ENCODE results near the gene PTPRR.

DNA sequence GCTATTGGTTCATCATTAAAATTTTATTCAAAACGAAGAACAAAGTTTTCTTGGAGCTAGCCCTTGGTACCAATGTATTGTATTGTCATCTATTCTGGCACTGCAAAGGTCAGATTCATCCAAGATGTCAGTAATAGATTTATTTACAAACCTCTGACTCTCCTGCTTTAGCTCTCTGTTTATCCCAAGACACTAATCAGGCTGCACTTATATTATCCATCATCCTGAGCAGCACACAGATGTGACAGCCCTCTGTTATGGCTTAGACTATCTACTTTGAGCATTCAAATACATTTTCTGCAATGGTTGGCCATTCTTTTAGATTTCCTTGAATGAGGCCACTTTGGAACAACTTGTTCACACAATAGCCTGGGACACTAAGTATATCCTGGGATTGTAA lies 5.0 kb upstream of the PTPRR start:
- TF ChIP-seq, protein P1, sequence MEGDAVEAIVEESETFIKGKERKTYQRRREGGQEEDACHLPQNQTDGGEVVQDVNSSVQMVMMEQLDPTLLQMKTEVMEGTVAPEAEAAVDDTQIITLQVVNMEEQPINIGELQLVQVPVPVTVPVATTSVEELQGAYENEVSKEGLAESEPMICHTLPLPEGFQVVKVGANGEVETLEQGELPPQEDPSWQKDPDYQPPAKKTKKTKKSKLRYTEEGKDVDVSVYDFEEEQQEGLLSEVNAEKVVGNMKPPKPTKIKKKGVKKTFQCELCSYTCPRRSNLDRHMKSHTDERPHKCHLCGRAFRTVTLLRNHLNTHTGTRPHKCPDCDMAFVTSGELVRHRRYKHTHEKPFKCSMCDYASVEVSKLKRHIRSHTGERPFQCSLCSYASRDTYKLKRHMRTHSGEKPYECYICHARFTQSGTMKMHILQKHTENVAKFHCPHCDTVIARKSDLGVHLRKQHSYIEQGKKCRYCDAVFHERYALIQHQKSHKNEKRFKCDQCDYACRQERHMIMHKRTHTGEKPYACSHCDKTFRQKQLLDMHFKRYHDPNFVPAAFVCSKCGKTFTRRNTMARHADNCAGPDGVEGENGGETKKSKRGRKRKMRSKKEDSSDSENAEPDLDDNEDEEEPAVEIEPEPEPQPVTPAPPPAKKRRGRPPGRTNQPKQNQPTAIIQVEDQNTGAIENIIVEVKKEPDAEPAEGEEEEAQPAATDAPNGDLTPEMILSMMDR (IDR thresholded peaks at IDR 0.05) = no peak
- TF ChIP-seq MAX (CRISPR knock-in tag; IDR thresholded peaks at IDR 0.05) = no peak
- no peak for TF ChIP-seq TEAD4 (CRISPR knock-in tag; IDR thresholded peaks at IDR 0.05)
- TF ChIP-seq ZNF671 (CRISPR knock-in tag; IDR thresholded peaks at IDR 0.05) = no peak
- TF ChIP-seq RELA (CRISPR knock-in tag; IDR thresholded peaks at IDR 0.05; ENCODE audit: borderline replicate concordance) = no peak
- TF ChIP-seq, protein P2, sequence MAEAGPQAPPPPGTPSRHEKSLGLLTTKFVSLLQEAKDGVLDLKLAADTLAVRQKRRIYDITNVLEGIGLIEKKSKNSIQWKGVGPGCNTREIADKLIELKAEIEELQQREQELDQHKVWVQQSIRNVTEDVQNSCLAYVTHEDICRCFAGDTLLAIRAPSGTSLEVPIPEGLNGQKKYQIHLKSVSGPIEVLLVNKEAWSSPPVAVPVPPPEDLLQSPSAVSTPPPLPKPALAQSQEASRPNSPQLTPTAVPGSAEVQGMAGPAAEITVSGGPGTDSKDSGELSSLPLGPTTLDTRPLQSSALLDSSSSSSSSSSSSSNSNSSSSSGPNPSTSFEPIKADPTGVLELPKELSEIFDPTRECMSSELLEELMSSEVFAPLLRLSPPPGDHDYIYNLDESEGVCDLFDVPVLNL (CRISPR knock-in tag; IDR thresholded peaks at IDR 0.05; ENCODE audit: borderline replicate concordance, low read depth) = no peak
- no peak for TF ChIP-seq HMGXB4 (CRISPR knock-in tag; IDR thresholded peaks at IDR 0.05)
- no peak for TF ChIP-seq NR3C1 (CRISPR knock-in tag; conservative IDR thresholded peaks at IDR 0.05; ENCODE audit: low read depth)

All from WTC11 (cell line).